Left renal cortex interstitium (tissue), 4 donors: ENCODE data around the gene KLHDC8A. TPM values are rescaled to one million over a fixed set of nuclear protein-coding genes. Genes with fewer than 3 reads are reported as not detected.

ENCODE experiments used
- DNase-seq, 4 donors: peaks; one replicate each; pipeline ENCODE4 v3.0.0-alpha.2; 2013; ENCODE audit warnings: low read depth in 4 of 4, low spot score in 2 of 4, missing footprints in 1 of 4
- polyA plus RNA-seq, 4 donors: library from polyadenylated mRNA; unstranded; fragments of 120-200 nt; gene quantifications; one replicate each; pipeline ENCODE4 v1.2.1, GENCODE V29; 2013; ENCODE audit not compliant: insufficient read length in 4 of 4

KLHDC8A gene
- polyA plus RNA-seq, 4 donors = 1.5 to 2.2 (median 2.1) TPM

GRCh38 chr1:205319081-205320018 lies 37.4 kb downstream of the KLHDC8A start:
- DNase-seq = no peak

DNA sequence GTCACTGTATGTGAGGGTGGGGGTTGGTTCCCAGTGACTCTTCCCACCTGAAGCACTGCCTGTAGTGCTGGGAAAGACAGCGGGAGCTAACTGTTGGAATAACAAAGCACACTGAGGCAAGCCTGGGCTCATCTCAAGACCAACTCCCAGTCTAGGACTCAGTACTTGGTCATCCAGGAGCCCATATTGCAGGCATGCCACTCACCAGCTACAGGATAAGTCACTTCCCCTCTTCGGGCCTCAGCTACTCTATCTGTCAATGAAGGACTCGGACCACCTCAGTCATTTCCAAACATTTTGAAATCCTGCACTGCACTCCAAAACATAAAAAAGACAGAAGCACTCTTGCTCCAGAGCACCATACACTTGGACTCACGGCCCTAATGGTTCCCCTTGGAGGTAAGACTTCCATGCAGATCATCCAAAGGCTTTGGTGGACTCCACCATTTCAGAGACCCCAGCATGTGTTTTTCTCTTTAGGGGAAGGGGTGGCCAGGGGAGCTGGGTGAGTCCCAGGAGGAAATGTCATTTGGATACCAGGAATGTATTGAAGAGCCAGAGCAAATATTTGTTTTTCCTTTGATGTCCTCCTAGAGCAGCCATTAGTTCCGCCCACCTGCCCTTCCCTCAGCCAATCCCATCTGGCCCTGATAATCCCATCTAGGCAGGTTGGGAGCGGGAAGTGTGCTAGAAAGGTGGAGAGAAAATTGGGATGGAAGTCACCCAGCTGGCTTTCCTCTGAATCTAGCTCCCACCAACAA lies 38.3 kb downstream of the KLHDC8A start:
- DNase-seq = no peak

DNA sequence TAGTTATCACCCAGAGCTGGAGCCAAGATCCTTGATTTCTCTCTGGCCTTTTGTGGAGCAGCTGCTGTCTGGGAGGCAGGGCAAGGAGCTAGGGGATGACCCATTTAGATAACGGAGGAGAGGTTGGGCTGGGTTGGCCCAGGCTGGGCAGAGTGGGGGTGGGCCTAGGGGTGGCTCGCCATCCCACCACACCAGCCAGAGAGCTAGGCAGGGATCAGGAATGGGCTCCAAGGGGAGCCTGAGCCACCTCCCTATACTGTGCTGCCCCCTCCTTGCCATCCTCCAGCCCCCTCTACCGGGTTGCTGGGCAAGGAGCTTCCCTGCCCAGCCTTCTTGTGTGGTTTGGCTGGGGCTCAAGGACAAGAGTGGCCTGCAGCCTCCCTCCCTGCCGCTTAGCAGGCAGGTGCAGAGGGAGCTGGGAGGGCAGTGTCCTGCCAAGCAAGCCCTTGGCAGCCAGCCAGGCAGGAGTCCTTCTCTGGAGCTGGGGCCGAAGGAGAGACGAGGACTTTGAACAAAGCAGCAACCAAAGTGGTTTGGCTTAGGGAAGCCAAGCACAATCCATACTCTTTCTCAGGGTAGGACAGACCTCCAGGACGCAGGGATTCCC lies 39.3 kb downstream of the KLHDC8A start:
- peak in 1 of 4 donors; percentile 56 for DNase-seq

- no peak for DNase-seq
These were observed 40.6 kb downstream of the KLHDC8A start for GRCh38 chr1:205316161-205316566.

DNA sequence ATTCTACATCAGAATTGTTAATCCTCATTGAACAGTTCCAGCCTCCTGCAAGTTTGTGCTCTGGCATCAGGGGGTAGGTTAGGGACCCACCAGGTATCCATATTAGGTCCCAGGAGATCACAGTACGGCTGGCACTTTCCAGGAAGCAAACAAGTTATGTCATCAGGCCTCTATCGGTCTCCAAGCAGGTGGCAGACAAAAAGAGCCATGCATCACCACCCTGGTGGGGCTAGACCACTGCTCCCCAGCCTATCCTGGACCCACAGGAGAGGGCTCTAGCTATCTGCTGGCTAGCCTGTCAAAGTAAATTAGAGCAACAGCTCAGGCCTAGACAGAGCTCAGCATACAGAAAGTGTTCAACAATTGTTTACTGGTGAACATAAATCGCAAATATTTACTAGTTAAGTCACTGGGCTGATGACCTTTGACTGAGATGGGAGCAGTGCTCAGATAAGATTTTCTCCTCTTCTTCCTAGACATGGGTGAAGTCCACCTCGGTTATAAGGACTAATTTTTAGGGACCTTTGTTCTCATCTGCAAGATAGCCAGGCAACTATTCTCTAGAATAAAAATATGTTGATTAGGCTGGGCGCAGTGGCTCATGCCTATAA lies 41.6 kb downstream of the KLHDC8A start:
- no peak for DNase-seq

DNA sequence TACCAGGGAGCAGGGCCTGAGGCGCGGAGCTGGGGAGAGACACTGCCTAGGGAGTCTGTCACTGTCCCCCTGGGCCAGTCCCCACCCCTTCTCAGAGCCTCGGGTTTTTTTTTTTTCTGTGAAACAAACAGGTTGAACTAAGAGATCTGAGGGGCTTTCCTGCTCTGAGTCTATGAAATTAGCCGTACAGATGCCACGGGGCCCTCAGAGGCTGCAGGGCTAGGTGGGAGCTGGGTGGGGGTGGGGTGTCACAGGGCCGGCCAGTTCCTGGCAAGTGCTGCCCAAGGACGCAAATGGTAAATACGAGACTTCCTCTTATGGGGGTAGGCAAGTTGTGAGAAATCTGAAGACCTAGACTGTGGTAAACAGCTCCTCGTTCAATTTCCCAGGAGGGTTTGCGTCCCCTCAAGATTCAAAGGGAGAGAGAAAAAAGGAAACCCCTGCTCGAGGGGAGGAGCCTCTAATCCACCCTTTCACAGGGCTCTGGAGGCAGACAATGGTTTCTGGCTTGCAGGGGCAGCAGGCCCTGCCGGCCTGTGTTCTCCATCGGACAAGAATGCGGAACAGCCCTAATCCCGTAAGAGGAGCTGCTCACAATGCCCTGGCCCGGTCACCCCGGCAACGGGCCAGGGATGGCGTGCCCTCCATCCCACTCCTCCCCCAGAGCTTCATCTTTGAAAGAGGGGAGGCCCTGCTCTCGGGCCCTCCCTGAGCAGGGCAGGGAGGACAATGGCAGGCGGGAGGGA lies 43.0 kb downstream of the KLHDC8A start:
- DNase-seq = no peak

DNA sequence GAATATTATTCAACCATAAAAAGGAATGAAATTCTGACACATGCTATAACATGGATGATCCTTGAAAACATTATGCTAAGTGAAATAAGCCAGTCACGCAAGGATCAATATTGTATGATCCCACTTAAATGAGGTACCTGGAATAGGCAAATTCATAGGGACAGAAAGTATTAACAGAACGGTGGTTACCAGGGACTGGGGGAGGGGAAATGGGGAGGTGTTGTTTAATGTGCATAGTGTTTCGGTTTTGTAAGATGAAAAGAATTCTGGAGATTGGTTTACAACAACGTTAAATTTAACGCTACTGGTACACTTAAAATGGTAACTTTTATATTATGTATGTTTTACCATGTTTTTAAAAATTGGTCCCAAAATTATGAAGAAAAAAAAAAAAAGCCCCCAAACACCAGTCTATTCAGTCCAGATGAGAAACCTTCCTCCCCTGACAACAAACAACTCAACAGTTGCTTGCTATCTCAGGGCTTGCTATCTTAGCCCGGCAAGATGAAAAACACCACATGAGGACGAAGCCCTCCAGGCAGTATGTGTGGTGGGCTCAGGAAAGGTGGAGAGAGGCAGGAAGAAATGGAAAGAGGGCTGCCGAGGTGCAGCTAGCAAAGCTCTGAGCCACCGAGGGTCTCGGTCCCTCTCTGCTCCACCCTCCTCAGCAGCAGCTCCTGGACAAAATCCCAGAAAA lies 43.7 kb downstream of the KLHDC8A start:
- DNase-seq = no peak

DNA sequence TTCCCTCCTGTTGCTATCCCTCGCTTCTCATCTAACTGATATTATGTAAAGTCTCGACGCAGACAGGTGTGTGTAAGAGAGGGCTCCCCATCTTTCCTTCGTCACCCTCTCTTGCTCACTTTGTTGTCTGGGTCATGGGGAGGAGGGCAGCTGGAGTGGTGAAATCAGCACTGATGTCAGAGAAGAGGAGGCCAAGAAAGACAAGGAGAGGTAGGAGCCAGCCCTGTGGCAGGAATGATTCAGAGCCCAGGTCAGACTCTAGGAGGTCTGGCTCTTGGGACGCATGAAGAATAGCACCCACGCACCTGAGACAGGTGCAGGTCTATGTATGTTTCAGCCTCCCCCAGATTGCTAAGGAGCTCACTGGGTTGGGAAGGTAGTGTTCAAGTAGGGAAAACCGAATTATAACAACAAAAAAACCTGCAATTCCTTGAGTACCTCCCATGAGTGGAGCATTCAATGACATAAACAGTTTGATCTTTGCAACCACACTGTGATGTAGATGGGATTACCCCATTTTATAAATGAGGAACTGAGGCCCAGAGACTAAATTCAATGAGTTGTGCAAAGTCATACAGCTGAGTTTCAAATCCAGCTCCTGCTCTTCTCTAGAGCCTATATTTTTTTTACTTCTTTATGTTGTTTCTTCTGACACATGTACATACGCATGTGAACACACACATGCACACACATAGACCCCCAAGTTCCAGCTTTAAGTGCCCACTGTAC lies 45.6 kb downstream of the KLHDC8A start:
- DNase-seq = no peak

GRCh38 chr1:205309741-205310140 lies 47.0 kb downstream of the KLHDC8A start:
- no peak for DNase-seq

- no peak for DNase-seq
These were observed 49.7 kb downstream of the KLHDC8A start for GRCh38 chr1:205306929-205307566.

- no peak for DNase-seq
These were observed 52.0 kb downstream of the KLHDC8A start for GRCh38 chr1:205304695-205305070.

GRCh38 chr1:205304046-205304694 lies 52.6 kb downstream of the KLHDC8A start:
- DNase-seq = no peak

DNA sequence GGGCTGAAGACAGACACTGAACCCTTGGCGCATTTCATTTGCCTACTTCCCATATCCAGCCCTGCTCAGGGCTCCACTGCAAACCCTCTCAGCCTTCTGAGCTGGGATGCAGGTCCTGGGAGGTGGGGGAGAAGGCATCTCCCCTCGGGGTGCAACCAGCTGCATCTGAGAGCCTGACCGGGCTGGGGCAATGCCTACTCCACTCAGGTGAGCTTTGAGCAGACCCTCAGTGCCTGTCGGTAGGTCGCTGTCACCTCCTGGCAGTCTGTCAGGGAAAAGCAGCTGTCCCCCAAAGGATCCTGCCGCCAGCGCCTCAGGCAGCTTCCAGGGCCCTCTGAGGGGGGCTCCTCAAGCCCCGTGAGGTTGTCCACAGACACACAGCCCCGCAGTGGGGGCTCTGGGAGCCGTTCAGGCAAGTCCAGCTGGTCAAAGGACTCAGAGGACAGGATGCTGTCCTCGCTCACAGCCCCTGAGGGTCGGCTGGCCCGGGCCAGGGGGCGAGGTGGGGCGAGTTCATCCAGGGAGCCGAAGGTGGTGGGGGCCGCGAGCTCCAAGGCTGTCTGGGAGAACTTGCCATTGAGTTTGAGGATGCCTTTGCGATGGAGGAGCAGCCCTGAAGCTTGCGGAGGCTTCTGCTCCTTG lies 53.4 kb downstream of the KLHDC8A start:
- no peak for DNase-seq

- no peak for DNase-seq
These were observed 54.7 kb downstream of the KLHDC8A start for GRCh38 chr1:205301842-205302588.

- peak; percentile 69 to 88 (median 80) for DNase-seq
These were observed 55.4 kb downstream of the KLHDC8A start for GRCh38 chr1:205301205-205301821.

DNA sequence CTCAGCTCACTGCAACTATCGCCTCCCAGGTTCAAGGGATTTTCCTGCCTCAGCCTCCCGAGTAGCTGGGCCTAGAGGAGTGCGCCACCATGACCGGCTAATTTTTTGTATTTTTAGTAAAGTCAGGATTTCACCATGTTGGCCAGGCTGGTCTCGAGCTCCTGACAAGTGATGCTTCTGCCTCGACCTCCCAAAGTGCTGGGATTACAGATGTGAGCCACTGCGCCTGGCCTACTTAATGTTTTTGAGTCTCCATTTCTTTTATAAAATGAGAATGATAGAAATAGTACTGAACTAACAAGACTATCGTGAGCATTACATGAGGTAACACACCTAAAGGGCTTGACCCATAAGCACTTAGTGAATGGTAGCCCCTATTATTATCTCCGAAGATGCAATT lies 56.6 kb downstream of the KLHDC8A start:
- no peak for DNase-seq
